OCI-LY1 (cell line): ENCODE measurements around the gene TRIM10.

Experiments used
- EZH2 ChIP-seq: fragments of 200-600 bp; sonication (generic), shearing (Covaris generic); IDR thresholded peaks from 2 replicates; pipeline ENCODE4 v1.8.0; 2017; ENCODE audit warnings: borderline replicate concordance, mixed run types, mild to moderate bottlenecking, antibody characterized with exemption, low read length, moderate library complexity, mixed read lengths
- TF ChIP-seq, protein P1 (sequence below): fragments of 200-600 bp; sonication (generic), shearing (Covaris generic); IDR thresholded peaks from 2 replicates; pipeline ENCODE4 v1.5.1; 2017; ENCODE audit warnings: mild to moderate bottlenecking, antibody characterized with exemption, low read length, moderate library complexity, mixed read lengths

DNA sequence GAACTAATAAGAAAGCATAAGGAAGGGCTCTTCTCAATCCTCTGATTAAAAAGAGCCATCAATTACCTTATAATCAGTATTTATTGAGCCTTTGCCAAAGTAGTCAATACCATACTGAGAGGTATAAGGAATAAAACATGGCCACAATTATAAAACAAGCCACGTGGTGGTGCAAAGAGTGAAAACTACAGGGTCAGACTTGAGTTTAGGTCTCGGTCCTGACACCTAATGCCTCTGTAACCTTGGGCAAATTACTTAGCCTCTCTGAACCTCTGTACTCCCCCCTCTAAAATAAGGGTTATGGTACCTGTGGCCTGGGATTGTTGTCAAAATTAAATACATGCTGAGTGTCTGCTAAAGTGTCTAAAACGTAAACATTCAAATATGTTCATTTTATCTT is 11.8 kb downstream of the TRIM10 start:
- TF ChIP-seq, protein P1, sequence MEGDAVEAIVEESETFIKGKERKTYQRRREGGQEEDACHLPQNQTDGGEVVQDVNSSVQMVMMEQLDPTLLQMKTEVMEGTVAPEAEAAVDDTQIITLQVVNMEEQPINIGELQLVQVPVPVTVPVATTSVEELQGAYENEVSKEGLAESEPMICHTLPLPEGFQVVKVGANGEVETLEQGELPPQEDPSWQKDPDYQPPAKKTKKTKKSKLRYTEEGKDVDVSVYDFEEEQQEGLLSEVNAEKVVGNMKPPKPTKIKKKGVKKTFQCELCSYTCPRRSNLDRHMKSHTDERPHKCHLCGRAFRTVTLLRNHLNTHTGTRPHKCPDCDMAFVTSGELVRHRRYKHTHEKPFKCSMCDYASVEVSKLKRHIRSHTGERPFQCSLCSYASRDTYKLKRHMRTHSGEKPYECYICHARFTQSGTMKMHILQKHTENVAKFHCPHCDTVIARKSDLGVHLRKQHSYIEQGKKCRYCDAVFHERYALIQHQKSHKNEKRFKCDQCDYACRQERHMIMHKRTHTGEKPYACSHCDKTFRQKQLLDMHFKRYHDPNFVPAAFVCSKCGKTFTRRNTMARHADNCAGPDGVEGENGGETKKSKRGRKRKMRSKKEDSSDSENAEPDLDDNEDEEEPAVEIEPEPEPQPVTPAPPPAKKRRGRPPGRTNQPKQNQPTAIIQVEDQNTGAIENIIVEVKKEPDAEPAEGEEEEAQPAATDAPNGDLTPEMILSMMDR: peak; percentile 18; the same call in 1 of the 2 replicates
- TF ChIP-seq EZH2: no peak
